Esophagus muscularis mucosa (tissue), 4 donors: ENCODE results near the gene SPON1. TPM values are rescaled to one million over a fixed set of nuclear protein-coding genes. Genes with fewer than 3 reads are reported as not detected.
A peak's percentile ranks its signal among the peaks of the same experiment; 100 is the strongest.

Source experiments
- DNase-seq: peaks from one replicate; pipeline ENCODE4 v3.0.0-alpha.2; 2017; ENCODE audit errors: extremely low spot score
- H3K27ac ChIP-seq, 4 donors: fragments of 200-600 bp; sonication (generic); replicated peaks in 1 of 4; 1 replicate in 3 of 4; 2 replicates in 1 of 4; pipeline ENCODE4 v1.5.1; 2016 to 2019; ENCODE audit warnings: mild to moderate bottlenecking in 1 of 4
- H3K27me3 ChIP-seq, 4 donors: fragments of 200-600 bp; sonication (generic); one replicate each; pipeline versions ENCODE4 v1.5.1 to v1.6.0; 2016 to 2019
- H3K36me3 ChIP-seq, 4 donors: fragments of 200-600 bp; sonication (generic); one replicate each; pipeline ENCODE4 v1.5.1; 2016 to 2019
- H3K4me1 ChIP-seq, 4 donors: fragments of 200-600 bp; sonication (generic); one replicate each; pipeline ENCODE4 v1.5.1; 2016 to 2019
- H3K4me3 ChIP-seq, 4 donors: fragments of 200-600 bp; sonication (generic); 1 replicate in 2 of 4; 2 replicates in 2 of 4; pipeline ENCODE4 v1.5.1; 2016 to 2019; ENCODE audit warnings: mild to moderate bottlenecking in 4 of 4, moderate library complexity in 1 of 4
- H3K9me3 ChIP-seq, 4 donors: fragments of 200-600 bp; sonication (generic); 1 replicate in 3 of 4; 2 replicates in 1 of 4; pipeline ENCODE4 v1.5.1; 2016 to 2019
- CTCF ChIP-seq, 3 experiments: fragments of 200-600 bp in 2 of 3; fragments of 450-650 bp in 1 of 3; sonication (generic) in 2 of 3; IDR thresholded peaks; one replicate each; pipeline ENCODE4 v1.5.1; 2017 to 2019; ENCODE audit warnings: antibody characterized with exemption in 3 of 3, mild to moderate bottlenecking in 2 of 3, moderate library complexity in 1 of 3
- EP300 ChIP-seq: sonication (generic); formaldehyde crosslinking; IDR thresholded peaks from one replicate; pipeline ENCODE4 v1.6.1; 2017; ENCODE audit warnings: antibody characterized with exemption
- POLR2A ChIP-seq: fragments of 450-650 bp; IDR thresholded peaks from one replicate; pipeline ENCODE4 v1.6.1; 2017; ENCODE audit warnings: antibody characterized with exemption, moderate library complexity, mild to moderate bottlenecking, low read depth
- POLR2AphosphoS5 ChIP-seq, 2 donors: sonication (generic); formaldehyde crosslinking; IDR thresholded peaks; one replicate each; pipeline ENCODE4 v1.6.1; 2017; ENCODE audit warnings: antibody characterized with exemption in 2 of 2
- WGBS: methylation state at CpG from one replicate; pipeline ENCODE4 v1.1.5; 2018; 5-methylcytosine and 5-hydroxymethylcytosine counted together
- intact Hi-C: fragments of 100-400 bp; cut with DNase I; formaldehyde crosslinking; loops from one replicate; pipeline ENCODE4 v1.15.1; 2023
- total RNA-seq, 4 donors: library from RNA; depleted of rRNA; stranded (reverse); fragments of >200 nt; gene quantifications; one replicate each; pipeline versions ENCODE4 v1.1.0 to v1.2.1, GENCODE V29; 2016

The SPON1 gene
- total RNA-seq, 4 donors from 2014 or later, result 12.5 to 25.2 (median 19.2) TPM

DNA sequence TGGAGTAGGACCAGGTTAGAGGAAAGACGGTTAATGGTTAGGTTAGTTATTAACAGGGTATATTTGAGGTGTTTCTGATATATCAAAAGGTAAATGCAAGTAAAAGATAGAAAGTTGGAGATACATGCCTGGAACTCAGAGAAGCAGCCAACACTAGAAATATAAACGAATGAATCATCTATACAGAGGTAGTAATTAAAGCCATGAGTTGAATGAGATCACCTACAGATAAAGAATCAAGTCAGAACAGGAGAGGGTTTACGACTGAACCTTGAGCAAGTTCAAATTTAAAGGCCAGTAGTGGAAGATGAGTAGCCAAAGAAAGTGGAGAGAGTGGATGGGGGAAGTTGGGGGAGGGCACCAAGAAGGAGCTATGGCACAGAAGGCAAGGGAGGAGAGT, 73.9 kb downstream of the SPON1 start:
- intact Hi-C loops, result no loop called here
- no peak overlapping the region for H3K27ac ChIP-seq
- H3K4me1 ChIP-seq, result peaks cover 0 to under 1% (median 0%) of the 10 kb centered on the region in 4 donors
- no peak for DNase-seq
- H3K27me3 ChIP-seq, result no peaks in the 10 kb centered on the region
- no peak overlapping the region for H3K4me3 ChIP-seq
- H3K9me3 ChIP-seq, result no peaks in the 10 kb centered on the region
- 78% methylated on average over 3 of the region's 3 CpGs for WGBS
- H3K36me3 ChIP-seq, result no peaks in the 10 kb centered on the region
- TF ChIP-seq POLR2A (no peak), CTCF (IDR thresholded peaks at IDR 0.05) (no peak), POLR2AphosphoS5 (IDR thresholded peaks at IDR 0.05) (no peak), EP300 (no peak)

- intact Hi-C loops, result no loop called here
- Histone ChIP-seq H3K27ac (no peak overlapping the region), H3K9me3 (no peaks in the 10 kb centered on the region), H3K36me3 (no peaks in the 10 kb centered on the region), H3K4me3 (no peak overlapping the region), H3K27me3 (no peaks in the 10 kb centered on the region), H3K4me1 (peaks cover 0 to 22% (median 16%) of the 10 kb centered on the region in 4 donors)
- 79% methylated on average over 4 of the region's 4 CpGs for WGBS
- TF ChIP-seq POLR2A (no peak), CTCF (IDR thresholded peaks at IDR 0.05) (peak in 2 of 3 experiments; percentile 33 to 36)
- no peak for DNase-seq
These were observed 78.5 kb downstream of the SPON1 start for GRCh38 chr11:14041040-14041439.

DNA sequence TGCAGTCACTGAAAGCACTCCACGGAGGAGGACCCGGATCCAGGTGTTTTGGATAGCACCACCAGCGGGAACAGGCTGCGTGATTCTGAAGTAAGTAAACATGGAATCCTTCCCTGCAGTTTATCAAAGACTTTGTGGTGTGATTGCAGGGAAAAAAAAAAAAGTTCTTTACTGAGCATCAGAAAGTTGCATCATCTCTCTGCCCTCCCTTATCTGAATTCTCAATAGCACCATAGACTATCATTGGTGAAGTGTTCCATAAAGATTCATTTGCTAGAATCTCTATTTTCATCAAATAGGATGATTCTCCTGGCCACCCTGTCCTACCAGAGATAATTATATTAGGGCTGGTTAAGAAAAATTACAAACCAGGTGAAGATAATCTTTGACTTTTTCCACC, 79.0 kb downstream of the SPON1 start:
- no peaks in the 10 kb centered on the region for H3K9me3 ChIP-seq
- H3K27ac ChIP-seq, result no peak overlapping the region
- 86% methylated on average over 4 of the region's 4 CpGs for WGBS
- no peak for DNase-seq
- no peak for TF ChIP-seq CTCF (IDR thresholded peaks at IDR 0.05)
- no peak for TF ChIP-seq POLR2A
- TF ChIP-seq EP300, result no peak
- no peak for TF ChIP-seq POLR2AphosphoS5 (IDR thresholded peaks at IDR 0.05)
- no peak overlapping the region for H3K4me3 ChIP-seq
- H3K4me1 ChIP-seq, result peaks cover 0 to 22% (median 16%) of the 10 kb centered on the region in 4 donors
- intact Hi-C loops, result no loop called here
- H3K36me3 ChIP-seq, result no peaks in the 10 kb centered on the region
- H3K27me3 ChIP-seq, result no peaks in the 10 kb centered on the region

GRCh38 chr11:14042686-14043465, 80.4 kb downstream of the SPON1 start:
- Histone ChIP-seq H3K4me1 (peaks cover 0 to 22% (median 16%) of the 10 kb centered on the region in 4 donors), H3K27ac (no peak overlapping the region), H3K36me3 (no peaks in the 10 kb centered on the region), H3K9me3 (no peaks in the 10 kb centered on the region), H3K4me3 (no peak overlapping the region), H3K27me3 (no peaks in the 10 kb centered on the region)
- 89% methylated on average over 4 of the region's 4 CpGs for WGBS
- intact Hi-C loops, result no loop called here
- DNase-seq, result peak; percentile 86
- TF ChIP-seq EP300, result no peak
- no peak for TF ChIP-seq CTCF (IDR thresholded peaks at IDR 0.05)
- TF ChIP-seq POLR2AphosphoS5 (IDR thresholded peaks at IDR 0.05), result no peak
- TF ChIP-seq POLR2A, result no peak

GRCh38 chr11:14044916-14045315, 82.4 kb downstream of the SPON1 start:
- intact Hi-C loops, result no loop called here
- TF ChIP-seq POLR2A (no peak), POLR2AphosphoS5 (IDR thresholded peaks at IDR 0.05) (no peak), EP300 (no peak), CTCF (IDR thresholded peaks at IDR 0.05) (no peak)
- DNase-seq, result no peak
- H3K27me3 ChIP-seq, result no peaks in the 10 kb centered on the region
- H3K9me3 ChIP-seq, result no peaks in the 10 kb centered on the region
- no peaks in the 10 kb centered on the region for H3K36me3 ChIP-seq
- 51% methylated on average over 3 of the region's 3 CpGs for WGBS
- no peak overlapping the region for H3K27ac ChIP-seq
- peaks cover 0 to 22% (median 16%) of the 10 kb centered on the region in 4 donors for H3K4me1 ChIP-seq
- H3K4me3 ChIP-seq, result no peak overlapping the region
